Cardiac fibroblast (primary cell): Measurements from ENCODE around the gene RELN.

Experiments used
- DNase-seq, 2 donors: peaks; one replicate each; pipeline versions ENCODE4 v3.0.0 to v3.0.0-alpha.2; 2010; ENCODE audit warnings: low read depth in 2 of 2
- H3K4me3 ChIP-seq, 2 donors: replicated peaks in 1 of 2; 1 replicate in 1 of 2; 2 replicates in 1 of 2; pipeline ENCODE4 v1.5.1; 2011; ENCODE audit warnings: low read depth in 2 of 2, low read length in 2 of 2, mild to moderate bottlenecking in 2 of 2, moderate library complexity in 1 of 2
- TF ChIP-seq, protein P1 (sequence below): IDR thresholded peaks from one replicate; pipeline ENCODE4 v1.5.1; 2011; ENCODE audit warnings: low read depth, mild to moderate bottlenecking, low read length, inconsistent platforms

The RELN gene

GRCh38 chr7:103772171-103772773 lies 217.2 kb downstream of the RELN start:
- TF ChIP-seq, protein P1, sequence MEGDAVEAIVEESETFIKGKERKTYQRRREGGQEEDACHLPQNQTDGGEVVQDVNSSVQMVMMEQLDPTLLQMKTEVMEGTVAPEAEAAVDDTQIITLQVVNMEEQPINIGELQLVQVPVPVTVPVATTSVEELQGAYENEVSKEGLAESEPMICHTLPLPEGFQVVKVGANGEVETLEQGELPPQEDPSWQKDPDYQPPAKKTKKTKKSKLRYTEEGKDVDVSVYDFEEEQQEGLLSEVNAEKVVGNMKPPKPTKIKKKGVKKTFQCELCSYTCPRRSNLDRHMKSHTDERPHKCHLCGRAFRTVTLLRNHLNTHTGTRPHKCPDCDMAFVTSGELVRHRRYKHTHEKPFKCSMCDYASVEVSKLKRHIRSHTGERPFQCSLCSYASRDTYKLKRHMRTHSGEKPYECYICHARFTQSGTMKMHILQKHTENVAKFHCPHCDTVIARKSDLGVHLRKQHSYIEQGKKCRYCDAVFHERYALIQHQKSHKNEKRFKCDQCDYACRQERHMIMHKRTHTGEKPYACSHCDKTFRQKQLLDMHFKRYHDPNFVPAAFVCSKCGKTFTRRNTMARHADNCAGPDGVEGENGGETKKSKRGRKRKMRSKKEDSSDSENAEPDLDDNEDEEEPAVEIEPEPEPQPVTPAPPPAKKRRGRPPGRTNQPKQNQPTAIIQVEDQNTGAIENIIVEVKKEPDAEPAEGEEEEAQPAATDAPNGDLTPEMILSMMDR = no peak
- H3K4me3 ChIP-seq = no peak overlapping the region

GRCh38 chr7:103771294-103771693 lies 218.2 kb downstream of the RELN start:
- no peak for DNase-seq
- H3K4me3 ChIP-seq = no peak overlapping the region
- TF ChIP-seq, protein P1 = no peak

More at GRCh38 chr7:103772171-103772773, 217.2 kb downstream of the RELN start:
- DNase-seq = no peak

GRCh38 chr7:103766660-103767059 lies 222.8 kb downstream of the RELN start:
- no peak for DNase-seq
- no peak overlapping the region for H3K4me3 ChIP-seq
- TF ChIP-seq, protein P1 = no peak

- no peak for DNase-seq
- TF ChIP-seq, protein P1 = no peak
- no peak overlapping the region for H3K4me3 ChIP-seq
Measured at GRCh38 chr7:103765901-103766300, 223.6 kb downstream of the RELN start.

DNA sequence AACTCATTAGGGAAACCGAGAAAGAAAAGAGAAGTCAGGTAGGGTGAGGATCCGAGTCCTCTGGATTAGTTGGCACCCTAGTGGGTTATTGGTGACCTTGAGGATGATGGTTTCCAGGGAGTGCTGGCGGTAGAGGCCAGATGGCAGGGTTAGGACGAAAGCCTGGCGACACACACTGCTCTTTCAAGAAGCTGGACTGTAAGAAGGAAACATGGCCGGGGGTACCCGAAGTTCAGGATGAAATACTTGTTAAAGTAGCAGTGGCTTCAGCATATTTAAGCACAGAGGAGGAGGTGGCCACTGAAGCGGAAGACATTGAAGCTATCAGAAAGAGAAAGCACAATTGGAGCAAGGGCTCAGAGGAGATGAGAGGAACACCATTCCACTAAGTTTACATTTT lies 224.6 kb downstream of the RELN start:
- H3K4me3 ChIP-seq = no peak overlapping the region
- no peak for DNase-seq
- TF ChIP-seq, protein P1 = no peak

DNA sequence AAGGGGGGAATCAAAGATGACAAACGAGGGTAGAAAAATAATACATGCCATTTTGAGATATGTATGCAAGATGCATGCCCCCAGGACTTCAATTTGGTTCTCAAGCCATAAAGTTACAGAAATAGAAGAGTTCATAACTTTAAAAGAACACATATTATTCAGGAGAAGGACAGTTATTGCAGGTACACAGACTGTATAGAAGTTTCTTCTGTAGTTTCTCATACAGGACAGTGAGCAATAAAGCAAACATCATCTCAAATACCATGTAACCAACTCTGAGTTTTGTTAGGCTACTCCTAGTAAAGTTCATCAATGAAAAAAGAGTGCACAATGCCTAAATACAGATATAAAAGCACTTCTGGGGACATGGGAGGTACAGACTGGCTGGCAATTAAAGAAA lies 226.6 kb downstream of the RELN start:
- no peak for DNase-seq
- no peak overlapping the region for H3K4me3 ChIP-seq
- TF ChIP-seq, protein P1 = no peak
